ENCODE results near the gene PCED1B. TPM values are rescaled to one million over a fixed set of nuclear protein-coding genes. Genes with fewer than 3 reads are reported as not detected.

PCED1B gene
- total RNA-seq, 4 donors from 2014 or later = 2.6 to 4.6 (median 4.2) TPM

GRCh38 chr12:47184813-47185212 lies 105.4 kb downstream of the PCED1B start:
- TF ChIP-seq, protein P1, sequence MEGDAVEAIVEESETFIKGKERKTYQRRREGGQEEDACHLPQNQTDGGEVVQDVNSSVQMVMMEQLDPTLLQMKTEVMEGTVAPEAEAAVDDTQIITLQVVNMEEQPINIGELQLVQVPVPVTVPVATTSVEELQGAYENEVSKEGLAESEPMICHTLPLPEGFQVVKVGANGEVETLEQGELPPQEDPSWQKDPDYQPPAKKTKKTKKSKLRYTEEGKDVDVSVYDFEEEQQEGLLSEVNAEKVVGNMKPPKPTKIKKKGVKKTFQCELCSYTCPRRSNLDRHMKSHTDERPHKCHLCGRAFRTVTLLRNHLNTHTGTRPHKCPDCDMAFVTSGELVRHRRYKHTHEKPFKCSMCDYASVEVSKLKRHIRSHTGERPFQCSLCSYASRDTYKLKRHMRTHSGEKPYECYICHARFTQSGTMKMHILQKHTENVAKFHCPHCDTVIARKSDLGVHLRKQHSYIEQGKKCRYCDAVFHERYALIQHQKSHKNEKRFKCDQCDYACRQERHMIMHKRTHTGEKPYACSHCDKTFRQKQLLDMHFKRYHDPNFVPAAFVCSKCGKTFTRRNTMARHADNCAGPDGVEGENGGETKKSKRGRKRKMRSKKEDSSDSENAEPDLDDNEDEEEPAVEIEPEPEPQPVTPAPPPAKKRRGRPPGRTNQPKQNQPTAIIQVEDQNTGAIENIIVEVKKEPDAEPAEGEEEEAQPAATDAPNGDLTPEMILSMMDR (IDR thresholded peaks at IDR 0.05; ENCODE audit: low read depth) = no peak

DNA sequence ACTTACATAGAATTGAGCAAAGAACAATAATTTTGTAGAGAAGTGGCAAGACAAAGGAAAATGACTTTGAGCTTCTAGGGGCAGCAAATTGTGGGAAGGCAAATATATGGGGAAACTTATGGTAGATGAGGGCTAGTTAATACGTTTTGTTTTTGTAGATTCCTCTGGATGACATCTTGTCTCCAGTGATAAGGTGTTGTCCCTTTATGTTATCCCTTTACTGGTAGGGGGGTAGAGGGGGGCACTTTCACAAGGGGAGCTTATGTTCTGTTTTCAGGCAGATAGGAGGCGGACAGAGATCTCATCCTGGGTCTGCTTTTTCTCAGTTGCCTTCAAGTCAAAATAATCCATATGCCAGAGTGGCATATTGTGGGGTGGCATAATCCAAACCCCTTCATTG lies 106.8 kb downstream of the PCED1B start:
- TF ChIP-seq, protein P1 (IDR thresholded peaks at IDR 0.05; ENCODE audit: low read depth) = no peak

GRCh38 chr12:47188576-47189441 lies 109.4 kb downstream of the PCED1B start:
- TF ChIP-seq, protein P1 (IDR thresholded peaks at IDR 0.05; ENCODE audit: low read depth) = no peak

DNA sequence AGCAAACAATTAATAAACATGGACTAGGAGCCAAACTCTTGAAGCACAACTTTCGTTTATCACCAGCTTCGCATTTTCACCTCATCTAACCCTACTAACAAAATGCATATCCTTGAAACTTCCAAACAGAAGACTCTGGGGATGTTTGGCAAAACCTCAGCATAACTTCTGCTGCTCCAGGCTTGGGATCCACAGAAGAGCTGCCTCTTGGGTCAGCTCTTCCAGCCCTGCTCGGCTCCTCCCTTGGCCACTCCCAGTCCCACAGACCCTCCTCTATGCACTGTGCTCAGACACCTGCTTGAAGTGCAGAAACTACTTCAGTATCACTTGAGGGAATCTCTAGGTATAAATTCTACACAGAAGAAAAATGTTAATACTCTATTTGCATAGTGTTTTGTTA lies 110.3 kb downstream of the PCED1B start:
- TF ChIP-seq, protein P1 (IDR thresholded peaks at IDR 0.05; ENCODE audit: low read depth) = no peak

DNA sequence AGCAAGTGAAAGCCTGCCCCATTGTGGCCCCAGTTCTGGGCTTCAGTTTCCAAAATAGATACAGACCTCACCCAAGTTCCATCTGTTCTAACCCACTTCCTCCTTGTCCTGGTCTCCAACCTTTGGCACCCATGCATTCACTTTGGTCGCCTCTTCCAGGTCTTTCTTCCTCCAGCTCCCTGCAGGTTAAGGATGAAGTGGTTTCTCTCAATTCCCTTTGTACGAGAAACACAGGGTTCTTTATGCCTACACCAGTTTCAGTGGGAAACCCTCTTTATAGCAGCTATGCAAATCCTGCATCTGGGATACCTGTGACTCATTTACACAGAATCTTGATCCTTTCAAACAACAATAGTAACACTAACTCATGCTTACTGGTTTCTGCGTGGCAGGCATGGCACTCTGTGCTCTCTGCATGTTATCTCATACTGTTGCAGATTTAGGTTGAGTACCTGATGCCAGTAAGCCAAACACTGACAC lies 110.9 kb downstream of the PCED1B start:
- TF ChIP-seq, protein P1 (IDR thresholded peaks at IDR 0.05; ENCODE audit: low read depth) = no peak

- TF ChIP-seq, protein P1 (IDR thresholded peaks at IDR 0.05; ENCODE audit: low read depth) = no peak
These were observed 111.5 kb downstream of the PCED1B start for GRCh38 chr12:47190905-47191304.

DNA sequence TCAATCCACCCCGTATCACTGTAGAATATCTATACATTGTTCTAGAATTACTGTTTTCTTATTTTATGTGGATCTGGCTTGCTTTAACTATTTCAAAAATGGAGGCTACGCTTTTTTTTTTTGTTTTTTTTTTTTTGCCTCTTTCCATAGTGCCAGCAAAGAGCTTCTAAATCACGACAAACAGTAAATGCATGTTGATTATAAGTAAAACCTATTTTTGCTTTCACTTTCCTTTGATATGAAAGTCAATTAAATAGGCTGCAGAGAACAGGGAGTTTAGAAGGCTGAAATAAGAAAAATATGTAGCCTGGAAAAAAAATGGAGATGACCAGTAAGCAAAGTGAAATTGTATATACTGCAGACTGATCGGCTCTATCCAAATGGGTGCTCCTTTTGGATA lies 112.6 kb downstream of the PCED1B start:
- TF ChIP-seq, protein P1 (IDR thresholded peaks at IDR 0.05; ENCODE audit: low read depth) = no peak
